GM12878 (cell line): ENCODE data around the gene ZNF543. TPM values are rescaled to one million over a fixed set of nuclear protein-coding genes. Genes with fewer than 3 reads are reported as not detected.

Experiments
- CBFB ChIP-seq: IDR thresholded peaks from 2 replicates; pipeline ENCODE4 v1.6.1; 2016; ENCODE audit warnings: antibody characterized with exemption, low read depth
- DPF2 ChIP-seq: fragments of 450-650 bp; IDR thresholded peaks from 2 replicates; pipeline ENCODE4 v1.6.1; 2017; ENCODE audit warnings: mild to moderate bottlenecking
- ETV6 ChIP-seq, 2 experiments: fragments of 450-650 bp in 1 of 2; IDR thresholded peaks in 1 of 2; conservative IDR thresholded peaks in 1 of 2; 2 replicates each; pipeline ENCODE4 v1.6.1; 2014; ENCODE audit warnings: antibody characterized with exemption in 1 of 2, borderline replicate concordance in 1 of 2, low read depth in 1 of 2, mild to moderate bottlenecking in 1 of 2, moderate library complexity in 1 of 2
- EZH2 ChIP-seq: IDR thresholded peaks from 2 replicates; pipeline ENCODE4 v1.6.1; 2012; ENCODE audit warnings: low read depth, mild to moderate bottlenecking, control low read depth, inconsistent platforms, low read length, borderline replicate concordance; ENCODE audit not compliant: control insufficient read depth
- MEF2B ChIP-seq: fragments of 450-650 bp; IDR thresholded peaks from 2 replicates; pipeline ENCODE4 v1.6.1; 2018; ENCODE audit warnings: mild to moderate bottlenecking, moderate library complexity; ENCODE audit not compliant: partially characterized antibody, poor library complexity, severe bottlenecking
- MXI1 ChIP-seq: fragments of 150-350 bp; IDR thresholded peaks from 2 replicates; pipeline ENCODE4 v1.6.1; 2011; ENCODE audit warnings: low read depth, mild to moderate bottlenecking, inconsistent platforms, low read length, improper control_type of control experiment
- MYC ChIP-seq: IDR thresholded peaks from 2 replicates; pipeline ENCODE4 v1.6.1; 2011; ENCODE audit warnings: mild to moderate bottlenecking, low read length, moderate library complexity, inconsistent platforms; ENCODE audit not compliant: insufficient read depth, insufficient replicate concordance, insufficient read length, severe bottlenecking
- NFYB ChIP-seq: IDR thresholded peaks from 2 replicates; pipeline ENCODE4 v1.6.1; 2011; ENCODE audit warnings: low read depth, mild to moderate bottlenecking, low read length, improper control_type of control experiment, moderate library complexity; ENCODE audit not compliant: insufficient read depth
- PAX5 ChIP-seq: IDR thresholded peaks from 2 replicates; pipeline ENCODE4 v1.6.1; 2011; ENCODE audit warnings: low read depth, low read length, borderline replicate concordance
- SMAD1 ChIP-seq: fragments of 450-650 bp; IDR thresholded peaks from 2 replicates; pipeline ENCODE4 v1.6.1; 2018; ENCODE audit warnings: mild to moderate bottlenecking, low read depth; ENCODE audit not compliant: partially characterized antibody
- SP1 ChIP-seq: IDR thresholded peaks from one replicate; pipeline ENCODE4 v1.6.1; 2011; ENCODE audit warnings: low read depth, low read length
- SRF ChIP-seq, 2 experiments: IDR thresholded peaks; 2 replicates each; pipeline ENCODE4 v1.6.1; 2011; ENCODE audit warnings: low read depth in 2 of 2, low read length in 2 of 2, mild to moderate bottlenecking in 1 of 2, moderate library complexity in 1 of 2
- TCF7 ChIP-seq: IDR thresholded peaks from 2 replicates; pipeline ENCODE4 v1.6.1; 2014; ENCODE audit warnings: antibody characterized with exemption, borderline replicate concordance
- polyA plus RNA-seq, 11 experiments: library from polyadenylated mRNA; depleted of rRNA in 4 of 11; unstranded in 6 of 11; stranded (reverse) in 5 of 11; fragments of >200 nt; fragmentation: Nextera tagmentation in 4 of 11; fragmentation: Illumina TruSeq in 1 of 11; extraction: Ambion mirVana in 4 of 11; extraction: Trizol in 1 of 11; gene quantifications; 1 replicate in 1 of 11; 2 replicates in 10 of 11; pipeline versions ENCODE4 v1.2.1 to v1.2.3, GENCODE V29; 2011 to 2016; ENCODE audit warnings: inconsistent platforms in 2 of 11, missing spikeins in 2 of 11, low read depth in 1 of 11
- total RNA-seq, 4 experiments: library from RNA; depleted of rRNA in 3 of 4; stranded (reverse); fragments of >200 nt in 3 of 4; fragmentation: Illumina TruSeq in 1 of 4; extraction: Trizol in 1 of 4; gene quantifications; 2 replicates each; pipeline versions ENCODE4 v1.2.1 to v1.2.3, GENCODE V29; 2013 to 2021
- TF ChIP-seq, protein P1 (sequence below): IDR thresholded peaks from 2 replicates; pipeline ENCODE4 v1.6.1; 2012; ENCODE audit warnings: low read length, inconsistent platforms
- TF ChIP-seq, protein P2 (sequence below): fragments of 450-650 bp; IDR thresholded peaks from 2 replicates; pipeline ENCODE4 v1.6.1; 2017; ENCODE audit warnings: mild to moderate bottlenecking, moderate library complexity
- TF ChIP-seq, protein P3 (sequence below): fragments of 450-650 bp; formaldehyde crosslinking; IDR thresholded peaks from 2 replicates; pipeline ENCODE4 v1.4.0; 2020; ENCODE audit warnings: mild to moderate bottlenecking, moderate library complexity
- TF ChIP-seq, protein P4 (sequence below): IDR thresholded peaks from 2 replicates; pipeline ENCODE4 v1.6.1; 2011; ENCODE audit warnings: mild to moderate bottlenecking, low read depth, low read length, moderate library complexity; ENCODE audit not compliant: insufficient replicate concordance

The ZNF543 gene
- total and polyA plus RNA-seq, 10 of the 15 experiments (the other 5 are each of a cell fraction or from before 2014, with no cell fraction given): 0.53 to 9.0 (median 3.5) TPM

DNA sequence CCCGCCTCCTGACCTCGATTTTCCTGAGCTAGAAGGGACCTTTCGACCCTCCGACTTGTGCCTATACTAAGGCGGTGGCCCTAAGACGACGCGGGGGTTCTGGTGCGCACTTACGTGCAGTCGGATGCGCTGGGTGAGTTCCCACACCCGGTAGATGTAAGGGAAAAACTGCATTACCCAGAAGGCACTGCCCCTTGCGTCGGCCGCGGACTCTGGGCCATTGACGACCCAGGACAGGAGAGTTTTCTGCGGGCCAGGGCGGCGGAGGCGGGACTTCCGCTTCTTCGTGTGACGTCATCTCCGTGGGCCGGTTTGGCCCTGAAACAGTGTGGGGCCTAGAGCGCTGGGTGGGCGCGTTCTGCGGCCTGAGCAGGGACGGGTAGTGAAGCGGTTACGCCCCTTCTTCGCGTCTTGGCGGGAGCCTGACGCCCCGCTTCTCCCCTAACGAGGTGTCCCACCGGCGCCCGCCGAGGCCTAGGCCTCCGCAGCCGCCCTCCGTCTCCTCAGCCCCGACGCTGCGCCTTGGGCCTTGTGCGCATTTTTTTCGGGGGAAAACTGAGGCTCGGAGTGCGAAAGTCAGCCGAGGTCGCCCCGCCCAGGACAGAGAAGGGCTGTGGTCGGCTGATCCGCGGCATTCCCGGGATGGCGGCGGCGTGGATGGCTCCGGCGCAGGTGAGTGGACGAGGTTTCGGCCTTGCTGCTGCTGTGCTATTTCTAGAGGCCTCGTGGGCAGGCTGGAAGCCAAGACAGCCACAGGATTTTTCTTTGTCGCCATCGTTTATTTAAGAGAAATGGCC lies 39.9 kb upstream of the ZNF543 start, which contains the start of gene ZNF460 (continued):
- TF ChIP-seq SP1 (peak; percentile 76), TCF7 (no peak), SRF (IDR thresholded peaks at IDR 0.05; ENCODE audit: low read depth in 2 of 2, low read length in 2 of 2) (peak in 1 of 2 experiments; percentile 61; a peak in 1 of 4 replicates), ETV6 (conservative IDR thresholded peaks at IDR 0.05 in 1 of 2, IDR thresholded peaks at IDR 0.05 in 1 of 2; ENCODE audit: borderline replicate concordance in 1 of 2, low read depth in 1 of 2) (no peak), MXI1 (peak; percentile 47), MYC (no peak), NFYB (peak; percentile 59; the same call in 1 of the 2 replicates), SMAD1 (no peak), DPF2 (peak; percentile 55; the same call in 1 of the 2 replicates), MEF2B (no peak), PAX5 (peak; percentile 67; the same call in 1 of the 2 replicates), EZH2 (no peak), CBFB (peak; percentile 20; the same call in 1 of the 2 replicates)
- TF ChIP-seq, protein P1, sequence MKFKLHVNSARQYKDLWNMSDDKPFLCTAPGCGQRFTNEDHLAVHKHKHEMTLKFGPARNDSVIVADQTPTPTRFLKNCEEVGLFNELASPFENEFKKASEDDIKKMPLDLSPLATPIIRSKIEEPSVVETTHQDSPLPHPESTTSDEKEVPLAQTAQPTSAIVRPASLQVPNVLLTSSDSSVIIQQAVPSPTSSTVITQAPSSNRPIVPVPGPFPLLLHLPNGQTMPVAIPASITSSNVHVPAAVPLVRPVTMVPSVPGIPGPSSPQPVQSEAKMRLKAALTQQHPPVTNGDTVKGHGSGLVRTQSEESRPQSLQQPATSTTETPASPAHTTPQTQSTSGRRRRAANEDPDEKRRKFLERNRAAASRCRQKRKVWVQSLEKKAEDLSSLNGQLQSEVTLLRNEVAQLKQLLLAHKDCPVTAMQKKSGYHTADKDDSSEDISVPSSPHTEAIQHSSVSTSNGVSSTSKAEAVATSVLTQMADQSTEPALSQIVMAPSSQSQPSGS: no peak; the same call in none of the 2 replicates
- TF ChIP-seq, protein P2, sequence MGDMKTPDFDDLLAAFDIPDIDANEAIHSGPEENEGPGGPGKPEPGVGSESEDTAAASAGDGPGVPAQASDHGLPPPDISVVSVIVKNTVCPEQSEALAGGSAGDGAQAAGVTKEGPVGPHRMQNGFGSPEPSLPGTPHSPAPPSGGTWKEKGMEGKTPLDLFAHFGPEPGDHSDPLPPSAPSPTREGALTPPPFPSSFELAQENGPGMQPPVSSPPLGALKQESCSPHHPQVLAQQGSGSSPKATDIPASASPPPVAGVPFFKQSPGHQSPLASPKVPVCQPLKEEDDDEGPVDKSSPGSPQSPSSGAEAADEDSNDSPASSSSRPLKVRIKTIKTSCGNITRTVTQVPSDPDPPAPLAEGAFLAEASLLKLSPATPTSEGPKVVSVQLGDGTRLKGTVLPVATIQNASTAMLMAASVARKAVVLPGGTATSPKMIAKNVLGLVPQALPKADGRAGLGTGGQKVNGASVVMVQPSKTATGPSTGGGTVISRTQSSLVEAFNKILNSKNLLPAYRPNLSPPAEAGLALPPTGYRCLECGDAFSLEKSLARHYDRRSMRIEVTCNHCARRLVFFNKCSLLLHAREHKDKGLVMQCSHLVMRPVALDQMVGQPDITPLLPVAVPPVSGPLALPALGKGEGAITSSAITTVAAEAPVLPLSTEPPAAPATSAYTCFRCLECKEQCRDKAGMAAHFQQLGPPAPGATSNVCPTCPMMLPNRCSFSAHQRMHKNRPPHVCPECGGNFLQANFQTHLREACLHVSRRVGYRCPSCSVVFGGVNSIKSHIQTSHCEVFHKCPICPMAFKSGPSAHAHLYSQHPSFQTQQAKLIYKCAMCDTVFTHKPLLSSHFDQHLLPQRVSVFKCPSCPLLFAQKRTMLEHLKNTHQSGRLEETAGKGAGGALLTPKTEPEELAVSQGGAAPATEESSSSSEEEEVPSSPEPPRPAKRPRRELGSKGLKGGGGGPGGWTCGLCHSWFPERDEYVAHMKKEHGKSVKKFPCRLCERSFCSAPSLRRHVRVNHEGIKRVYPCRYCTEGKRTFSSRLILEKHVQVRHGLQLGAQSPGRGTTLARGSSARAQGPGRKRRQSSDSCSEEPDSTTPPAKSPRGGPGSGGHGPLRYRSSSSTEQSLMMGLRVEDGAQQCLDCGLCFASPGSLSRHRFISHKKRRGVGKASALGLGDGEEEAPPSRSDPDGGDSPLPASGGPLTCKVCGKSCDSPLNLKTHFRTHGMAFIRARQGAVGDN: peak; percentile 34; the same call in 1 of the 2 replicates
- TF ChIP-seq, protein P3, sequence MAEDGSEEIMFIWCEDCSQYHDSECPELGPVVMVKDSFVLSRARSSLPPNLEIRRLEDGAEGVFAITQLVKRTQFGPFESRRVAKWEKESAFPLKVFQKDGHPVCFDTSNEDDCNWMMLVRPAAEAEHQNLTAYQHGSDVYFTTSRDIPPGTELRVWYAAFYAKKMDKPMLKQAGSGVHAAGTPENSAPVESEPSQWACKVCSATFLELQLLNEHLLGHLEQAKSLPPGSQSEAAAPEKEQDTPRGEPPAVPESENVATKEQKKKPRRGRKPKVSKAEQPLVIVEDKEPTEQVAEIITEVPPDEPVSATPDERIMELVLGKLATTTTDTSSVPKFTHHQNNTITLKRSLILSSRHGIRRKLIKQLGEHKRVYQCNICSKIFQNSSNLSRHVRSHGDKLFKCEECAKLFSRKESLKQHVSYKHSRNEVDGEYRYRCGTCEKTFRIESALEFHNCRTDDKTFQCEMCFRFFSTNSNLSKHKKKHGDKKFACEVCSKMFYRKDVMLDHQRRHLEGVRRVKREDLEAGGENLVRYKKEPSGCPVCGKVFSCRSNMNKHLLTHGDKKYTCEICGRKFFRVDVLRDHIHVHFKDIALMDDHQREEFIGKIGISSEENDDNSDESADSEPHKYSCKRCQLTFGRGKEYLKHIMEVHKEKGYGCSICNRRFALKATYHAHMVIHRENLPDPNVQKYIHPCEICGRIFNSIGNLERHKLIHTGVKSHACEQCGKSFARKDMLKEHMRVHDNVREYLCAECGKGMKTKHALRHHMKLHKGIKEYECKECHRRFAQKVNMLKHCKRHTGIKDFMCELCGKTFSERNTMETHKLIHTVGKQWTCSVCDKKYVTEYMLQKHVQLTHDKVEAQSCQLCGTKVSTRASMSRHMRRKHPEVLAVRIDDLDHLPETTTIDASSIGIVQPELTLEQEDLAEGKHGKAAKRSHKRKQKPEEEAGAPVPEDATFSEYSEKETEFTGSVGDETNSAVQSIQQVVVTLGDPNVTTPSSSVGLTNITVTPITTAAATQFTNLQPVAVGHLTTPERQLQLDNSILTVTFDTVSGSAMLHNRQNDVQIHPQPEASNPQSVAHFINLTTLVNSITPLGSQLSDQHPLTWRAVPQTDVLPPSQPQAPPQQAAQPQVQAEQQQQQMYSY: no peak
- TF ChIP-seq, protein P4, sequence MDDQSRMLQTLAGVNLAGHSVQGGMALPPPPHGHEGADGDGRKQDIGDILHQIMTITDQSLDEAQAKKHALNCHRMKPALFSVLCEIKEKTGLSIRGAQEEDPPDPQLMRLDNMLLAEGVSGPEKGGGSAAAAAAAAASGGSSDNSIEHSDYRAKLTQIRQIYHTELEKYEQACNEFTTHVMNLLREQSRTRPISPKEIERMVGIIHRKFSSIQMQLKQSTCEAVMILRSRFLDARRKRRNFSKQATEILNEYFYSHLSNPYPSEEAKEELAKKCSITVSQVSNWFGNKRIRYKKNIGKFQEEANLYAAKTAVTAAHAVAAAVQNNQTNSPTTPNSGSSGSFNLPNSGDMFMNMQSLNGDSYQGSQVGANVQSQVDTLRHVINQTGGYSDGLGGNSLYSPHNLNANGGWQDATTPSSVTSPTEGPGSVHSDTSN: peak; percentile 16
